Measurements from ENCODE around the gene LMAN2.

DNA sequence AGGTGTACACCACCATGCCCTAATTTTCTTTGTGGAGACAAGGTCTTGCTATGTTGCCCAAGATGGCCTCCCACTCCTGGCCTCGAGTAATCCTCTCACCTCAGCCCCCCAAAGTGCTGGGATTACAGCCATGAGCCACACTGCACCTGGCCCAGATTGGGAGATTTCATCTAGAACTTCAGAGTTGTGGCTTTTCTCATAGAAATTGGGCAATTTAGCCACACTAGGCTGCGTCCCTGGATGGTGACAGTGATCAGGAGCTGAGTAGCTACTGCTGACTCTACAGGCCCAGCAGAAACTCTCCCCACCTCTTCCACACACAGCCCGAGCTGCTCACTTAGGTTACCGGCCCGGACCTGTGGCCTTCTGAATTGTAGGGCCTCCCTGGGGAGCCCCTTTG, 41.3 kb upstream of the LMAN2 start:
- TF ChIP-seq, protein P1, sequence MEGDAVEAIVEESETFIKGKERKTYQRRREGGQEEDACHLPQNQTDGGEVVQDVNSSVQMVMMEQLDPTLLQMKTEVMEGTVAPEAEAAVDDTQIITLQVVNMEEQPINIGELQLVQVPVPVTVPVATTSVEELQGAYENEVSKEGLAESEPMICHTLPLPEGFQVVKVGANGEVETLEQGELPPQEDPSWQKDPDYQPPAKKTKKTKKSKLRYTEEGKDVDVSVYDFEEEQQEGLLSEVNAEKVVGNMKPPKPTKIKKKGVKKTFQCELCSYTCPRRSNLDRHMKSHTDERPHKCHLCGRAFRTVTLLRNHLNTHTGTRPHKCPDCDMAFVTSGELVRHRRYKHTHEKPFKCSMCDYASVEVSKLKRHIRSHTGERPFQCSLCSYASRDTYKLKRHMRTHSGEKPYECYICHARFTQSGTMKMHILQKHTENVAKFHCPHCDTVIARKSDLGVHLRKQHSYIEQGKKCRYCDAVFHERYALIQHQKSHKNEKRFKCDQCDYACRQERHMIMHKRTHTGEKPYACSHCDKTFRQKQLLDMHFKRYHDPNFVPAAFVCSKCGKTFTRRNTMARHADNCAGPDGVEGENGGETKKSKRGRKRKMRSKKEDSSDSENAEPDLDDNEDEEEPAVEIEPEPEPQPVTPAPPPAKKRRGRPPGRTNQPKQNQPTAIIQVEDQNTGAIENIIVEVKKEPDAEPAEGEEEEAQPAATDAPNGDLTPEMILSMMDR (IDR thresholded peaks at IDR 0.05): no peak
- no peak for TF ChIP-seq EP300 (IDR thresholded peaks at IDR 0.05)
